ENCODE results near the gene CD74. TPM values are rescaled to one million over a fixed set of nuclear protein-coding genes. Genes with fewer than 3 reads are reported as not detected.
"Not testable (repeated sequence)": the region's sequence is repeated elsewhere in the genome, so short reads cannot be mapped to it uniquely, and the experiment has no call there.

Gene CD74
- total RNA-seq, 1 donor from 2014 or later, result 89.1 TPM

GRCh38 chr5:150441813-150442698 lies 29.3 kb upstream of the CD74 start:
- ATAC-seq, result peak; percentile 19

GRCh38 chr5:150440948-150441812 lies 28.5 kb upstream of the CD74 start:
- ATAC-seq, result peak; percentile 21

More at GRCh38 chr5:150441813-150442698, 29.3 kb upstream of the CD74 start:
- DNase-seq (ENCODE audit: low spot score), result no peak

GRCh38 chr5:150438873-150439546 lies 26.3 kb upstream of the CD74 start:
- ATAC-seq (peak; percentile 60), DNase-seq (ENCODE audit: low spot score) (no peak)

More at GRCh38 chr5:150440948-150441812, 28.5 kb upstream of the CD74 start:
- no peak for DNase-seq (ENCODE audit: low spot score)

GRCh38 chr5:150436141-150436680 lies 23.5 kb upstream of the CD74 start:
- ATAC-seq (peak; percentile 96), DNase-seq (ENCODE audit: low spot score) (peak; percentile 83)

- DNase-seq (ENCODE audit: low spot score), result no peak
Observed at GRCh38 chr5:150434464-150434863, 21.8 kb upstream of the CD74 start.

GRCh38 chr5:150431574-150431973 lies 18.9 kb upstream of the CD74 start:
- DNase-seq (ENCODE audit: low spot score) (no peak), ATAC-seq (no peak)

More at GRCh38 chr5:150434464-150434863, 21.8 kb upstream of the CD74 start:
- ATAC-seq, result no peak

GRCh38 chr5:150431048-150431447 lies 18.3 kb upstream of the CD74 start:
- DNase-seq (ENCODE audit: low spot score) (no peak), ATAC-seq (no peak)

GRCh38 chr5:150429410-150429873 lies 16.7 kb upstream of the CD74 start:
- no peak for ATAC-seq
- no peak for DNase-seq (ENCODE audit: low spot score)

GRCh38 chr5:150428978-150429377 lies 16.3 kb upstream of the CD74 start:
- ATAC-seq (no peak), DNase-seq (ENCODE audit: low spot score) (no peak)

GRCh38 chr5:150428106-150428876 lies 15.6 kb upstream of the CD74 start:
- DNase-seq (ENCODE audit: low spot score) (peak; percentile 84), ATAC-seq (peak; percentile 94)

GRCh38 chr5:150426165-150426564 lies 13.5 kb upstream of the CD74 start:
- DNase-seq (ENCODE audit: low spot score); ATAC-seq: not testable (repeated sequence)

GRCh38 chr5:150422758-150423157 lies 10.0 kb upstream of the CD74 start:
- no peak for ATAC-seq
- DNase-seq (ENCODE audit: low spot score), result no peak

GRCh38 chr5:150422075-150422474 lies 9.4 kb upstream of the CD74 start:
- ATAC-seq, result no peak
- no peak for DNase-seq (ENCODE audit: low spot score)

GRCh38 chr5:150419630-150420270 lies 7.0 kb upstream of the CD74 start:
- no peak for ATAC-seq

GRCh38 chr5:150413902-150414790 lies 1.4 kb upstream of the CD74 start:
- not testable (repeated sequence) for ATAC-seq; DNase-seq (ENCODE audit: low spot score)

More at GRCh38 chr5:150419630-150420270, 7.0 kb upstream of the CD74 start:
- DNase-seq (ENCODE audit: low spot score), result no peak

- ATAC-seq, result no peak
- no peak for DNase-seq (ENCODE audit: low spot score)
Observed at GRCh38 chr5:150413176-150413901, 629 bp upstream of the CD74 start.

GRCh38 chr5:150411245-150411979 lies 1.3 kb downstream of the CD74 start:
- no peak for ATAC-seq
- DNase-seq (ENCODE audit: low spot score), result no peak
